AG09309 (cell line): ENCODE results near the gene KDM5A.

Source experiments
- DNase-seq: peaks from one replicate; pipeline ENCODE4 v3.0.0-alpha.2; 2010; ENCODE audit warnings: low read depth
- H3K4me3 ChIP-seq: 2 replicates; pipeline ENCODE4 v1.5.1; 2011; ENCODE audit warnings: mild to moderate bottlenecking, low read depth, low read length, moderate library complexity; ENCODE audit not compliant: control insufficient read depth
- TF ChIP-seq, protein P1 (sequence below): IDR thresholded peaks from 2 replicates; pipeline ENCODE4 v1.5.1; 2011; ENCODE audit warnings: mild to moderate bottlenecking, low read depth, low read length, inconsistent platforms; ENCODE audit not compliant: insufficient read depth, control insufficient read depth; ENCODE audit errors: missing control alignments

The KDM5A gene

DNA sequence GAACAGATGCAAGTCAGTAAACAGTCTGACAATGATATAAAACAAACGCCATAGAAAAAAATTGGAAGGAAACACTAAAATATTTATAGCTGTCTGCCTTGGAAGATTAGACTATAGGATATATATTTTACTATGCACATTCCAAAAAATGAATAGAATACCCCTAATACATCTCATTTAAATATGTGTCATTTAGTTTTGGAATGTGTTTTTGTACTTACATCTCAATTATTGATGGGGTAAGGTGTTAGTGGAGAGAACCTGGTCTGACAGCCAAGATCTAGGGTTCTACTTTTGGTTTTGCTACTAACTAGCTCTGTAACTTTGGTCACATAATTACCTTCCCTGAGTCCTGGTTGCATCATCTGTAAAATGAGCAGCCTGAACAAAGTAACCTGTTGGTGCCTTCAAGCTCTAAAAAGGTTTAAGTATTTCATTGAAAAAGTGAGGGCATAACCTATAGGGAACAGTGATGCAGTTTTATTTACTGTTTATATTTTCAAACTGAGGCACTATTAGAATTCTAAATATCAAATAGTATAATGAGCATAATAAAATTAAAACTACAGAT is 97.9 kb downstream of the KDM5A start:
- no peak for DNase-seq
- no peak overlapping the region for H3K4me3 ChIP-seq
- TF ChIP-seq, protein P1, sequence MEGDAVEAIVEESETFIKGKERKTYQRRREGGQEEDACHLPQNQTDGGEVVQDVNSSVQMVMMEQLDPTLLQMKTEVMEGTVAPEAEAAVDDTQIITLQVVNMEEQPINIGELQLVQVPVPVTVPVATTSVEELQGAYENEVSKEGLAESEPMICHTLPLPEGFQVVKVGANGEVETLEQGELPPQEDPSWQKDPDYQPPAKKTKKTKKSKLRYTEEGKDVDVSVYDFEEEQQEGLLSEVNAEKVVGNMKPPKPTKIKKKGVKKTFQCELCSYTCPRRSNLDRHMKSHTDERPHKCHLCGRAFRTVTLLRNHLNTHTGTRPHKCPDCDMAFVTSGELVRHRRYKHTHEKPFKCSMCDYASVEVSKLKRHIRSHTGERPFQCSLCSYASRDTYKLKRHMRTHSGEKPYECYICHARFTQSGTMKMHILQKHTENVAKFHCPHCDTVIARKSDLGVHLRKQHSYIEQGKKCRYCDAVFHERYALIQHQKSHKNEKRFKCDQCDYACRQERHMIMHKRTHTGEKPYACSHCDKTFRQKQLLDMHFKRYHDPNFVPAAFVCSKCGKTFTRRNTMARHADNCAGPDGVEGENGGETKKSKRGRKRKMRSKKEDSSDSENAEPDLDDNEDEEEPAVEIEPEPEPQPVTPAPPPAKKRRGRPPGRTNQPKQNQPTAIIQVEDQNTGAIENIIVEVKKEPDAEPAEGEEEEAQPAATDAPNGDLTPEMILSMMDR = no peak

DNA sequence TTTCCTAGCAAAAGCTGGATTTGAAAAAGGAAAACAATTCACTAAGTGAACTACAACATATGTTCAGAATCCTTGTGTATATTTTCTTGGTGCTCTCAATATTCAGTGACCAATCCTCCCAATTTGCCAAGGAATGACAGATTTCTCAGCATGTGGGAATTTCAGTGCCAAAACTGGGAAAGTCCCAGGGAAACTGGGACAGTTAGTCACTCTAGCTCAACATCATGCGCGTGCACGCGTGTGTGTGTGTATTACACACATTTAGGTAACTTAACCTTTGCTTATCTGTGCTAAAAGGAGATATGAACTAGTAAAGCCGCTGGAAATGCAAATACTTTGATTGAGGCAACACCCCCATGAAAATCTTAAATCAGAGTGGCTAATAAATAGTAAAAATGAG is 100.4 kb downstream of the KDM5A start:
- TF ChIP-seq, protein P1 = no peak
- DNase-seq = peak; percentile 49
- no peak overlapping the region for H3K4me3 ChIP-seq

DNA sequence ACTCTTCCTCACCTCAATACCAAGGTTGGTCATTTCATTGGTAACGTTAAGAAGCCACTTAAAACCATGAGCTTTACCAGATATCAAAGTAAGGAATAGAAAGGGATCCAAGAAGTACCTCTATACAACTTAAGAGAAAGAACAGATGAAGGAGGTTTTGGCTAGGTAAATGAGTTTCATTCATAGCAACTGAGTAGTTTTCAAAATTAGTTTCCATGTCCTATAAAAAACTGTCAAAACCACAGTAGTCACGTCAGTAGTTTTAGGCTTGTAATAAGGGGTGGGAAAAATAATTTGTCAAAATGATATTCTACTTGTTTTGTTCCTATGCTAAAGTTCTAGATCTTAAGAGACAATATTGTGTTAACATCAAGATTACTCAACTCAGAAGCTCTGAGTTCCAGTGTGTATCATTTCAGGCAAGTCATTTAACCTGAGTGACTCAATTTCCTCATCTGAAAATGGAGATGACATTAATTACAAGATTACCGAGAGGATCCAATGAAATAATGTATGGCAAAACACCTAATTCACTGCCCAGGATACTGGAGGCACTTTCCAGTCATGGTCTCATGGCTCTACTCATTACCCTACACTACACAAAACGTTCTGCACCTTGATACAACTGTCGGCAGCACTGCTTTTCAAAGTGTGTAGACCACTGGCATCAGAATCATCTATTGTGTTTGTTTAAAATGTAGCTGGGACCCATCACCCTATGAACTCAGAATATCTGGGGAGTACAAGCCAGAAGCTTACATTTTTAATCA is 102.4 kb downstream of the KDM5A start:
- no peak for DNase-seq
- H3K4me3 ChIP-seq = no peak overlapping the region
- TF ChIP-seq, protein P1 = no peak

DNA sequence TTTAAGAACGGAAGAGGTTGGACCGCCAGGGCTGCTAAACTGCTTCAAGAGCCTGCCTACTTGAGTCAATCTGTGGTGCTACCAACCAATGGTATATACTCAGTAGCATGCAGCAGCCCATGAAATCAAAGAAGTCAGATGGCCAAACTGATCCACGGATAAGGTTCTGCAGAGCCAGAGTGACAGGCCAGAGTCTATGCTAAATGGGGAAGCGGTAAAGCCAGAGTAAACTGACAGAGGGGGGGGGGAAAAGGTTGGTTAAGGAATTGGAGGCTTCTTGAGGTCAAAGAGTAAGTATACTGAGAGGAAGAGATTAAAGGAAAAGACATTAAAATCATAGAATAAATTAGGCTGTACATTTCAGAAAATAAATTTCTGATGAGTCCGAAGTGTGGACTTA is 111.1 kb downstream of the KDM5A start:
- H3K4me3 ChIP-seq = no peak overlapping the region
- TF ChIP-seq, protein P1 = no peak
- no peak for DNase-seq

DNA sequence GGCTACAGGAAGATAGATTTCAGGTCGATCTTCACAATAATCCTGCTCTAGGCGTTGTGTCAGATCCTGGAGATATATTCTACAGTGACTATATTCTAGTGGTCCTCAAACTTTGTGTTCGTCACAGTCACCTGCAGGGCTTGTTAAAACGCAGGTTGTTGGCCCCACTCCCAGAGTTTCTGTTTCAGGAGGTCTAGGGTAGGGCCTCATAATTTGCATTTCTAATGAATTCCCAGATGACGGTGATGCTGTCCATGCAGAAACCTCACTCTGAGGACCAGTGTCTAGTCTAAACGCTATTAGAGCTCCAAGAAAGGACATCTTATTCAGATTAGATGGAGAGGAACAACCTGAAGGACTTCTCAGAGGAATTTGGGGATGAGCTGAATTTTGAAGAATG is 113.3 kb downstream of the KDM5A start:
- TF ChIP-seq, protein P1 = no peak
- DNase-seq = no peak
- H3K4me3 ChIP-seq = no peak overlapping the region

DNA sequence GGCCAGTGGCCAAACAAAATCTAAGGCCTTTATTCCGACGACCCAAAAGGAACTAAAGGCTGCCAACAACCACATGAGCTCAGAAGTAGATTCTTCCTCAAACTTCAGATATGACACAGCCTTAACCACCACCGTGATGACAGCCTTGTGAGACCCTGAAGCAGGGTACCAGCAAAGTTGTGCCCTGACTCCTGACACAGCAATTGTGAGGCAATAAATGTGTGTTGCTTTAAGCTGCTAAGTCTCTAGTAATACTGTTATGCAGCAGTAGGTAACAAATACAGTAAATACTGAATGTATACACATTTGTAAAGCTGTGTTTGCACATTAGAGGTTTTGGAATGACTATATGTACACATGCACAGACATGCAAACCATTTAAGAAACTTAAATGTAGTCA is 115.7 kb downstream of the KDM5A start:
- TF ChIP-seq, protein P1 = no peak
- DNase-seq = no peak

More for the DNA sequence above, 115.7 kb downstream of the KDM5A start:
- H3K4me3 ChIP-seq = no peak overlapping the region
